Measurements from ENCODE around the gene OTP.

The OTP gene

DNA sequence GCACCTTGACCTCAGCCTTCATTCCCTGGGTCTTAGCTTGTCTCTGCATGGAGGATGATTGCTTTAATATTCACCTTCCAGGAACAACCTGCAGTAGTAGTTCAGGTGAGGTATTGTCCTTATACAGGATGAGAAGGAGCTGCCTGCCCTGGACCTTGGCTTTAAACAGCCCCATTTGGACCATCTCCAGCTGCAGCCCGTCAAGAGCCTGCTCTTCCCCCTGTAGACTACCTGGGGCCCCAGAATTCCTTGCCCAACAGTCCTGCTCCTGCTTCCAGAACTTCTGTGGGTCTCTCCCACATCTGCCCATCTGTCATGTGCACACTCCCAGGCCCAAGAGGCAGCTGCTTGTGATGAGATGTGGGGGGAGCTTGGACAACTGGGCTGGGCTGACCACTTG, 12.2 kb upstream of the OTP start:
- Histone ChIP-seq H2BK120ac (ENCODE audit: low read depth, low read length) (no peak overlapping the region), H3K27ac (ENCODE audit: low read length, poor library complexity, severe bottlenecking) (no peak overlapping the region), H4K91ac (ENCODE audit: low read length) (no peak overlapping the region), H3K9ac (ENCODE audit: low read length) (no peak overlapping the region), H3K36me3 (ENCODE audit: control insufficient read depth in 1 of 2, insufficient read depth in 2 of 2, low read depth in 1 of 2, low read length in 2 of 2) (no peaks in the 10 kb centered on the region), H3K9me3 (ENCODE audit: control insufficient read depth, low read length) (peaks cover 3% of the 10 kb centered on the region), H3K27me3 (ENCODE audit: control insufficient read depth in 1 of 2, insufficient read depth in 1 of 2, low read length in 2 of 2) (peaks cover 85% of the 10 kb centered on the region in 2 experiments), H2BK12ac (ENCODE audit: low read length in 2 of 2) (no peak overlapping the region), H2BK5ac (ENCODE audit: low read depth, low read length, poor library complexity, severe bottlenecking) (no peak overlapping the region), H2AK5ac (ENCODE audit: low read length, severe bottlenecking) (no peak overlapping the region), H3K14ac (ENCODE audit: low read length in 2 of 2) (no peak overlapping the region), H3K23ac (ENCODE audit: low read length in 2 of 2) (no peak overlapping the region), H3K79me1 (replicated peaks; ENCODE audit: low read length, poor library complexity, severe bottlenecking) (no peaks in the 10 kb centered on the region), H4K8ac (ENCODE audit: low read length) (no peak overlapping the region), H2BK15ac (ENCODE audit: low read depth, poor library complexity, severe bottlenecking) (no peak overlapping the region), H3K4me3 (ENCODE audit: insufficient read depth in 1 of 2, low read depth in 1 of 2, low read length in 2 of 2) (no peak overlapping the region), H3K4me1 (ENCODE audit: control insufficient read depth, insufficient read depth, low read depth, low read length) (peaks cover under 1% of the 10 kb centered on the region), H3K4ac (ENCODE audit: low read depth in 1 of 2, low read length in 2 of 2) (no peak overlapping the region), H3K18ac (ENCODE audit: low read depth in 1 of 2, low read length in 2 of 2) (no peak overlapping the region), H2AFZ (ENCODE audit: low read depth, low read length) (no peak overlapping the region), H3K4me2 (ENCODE audit: low read length, poor library complexity, severe bottlenecking) (no peak overlapping the region)
- 13% methylated on average over 1 of the region's 1 CpG for WGBS
- DNase-seq: no peak

- Histone ChIP-seq H3K4me3 (ENCODE audit: insufficient read depth in 1 of 2, low read depth in 1 of 2, low read length in 2 of 2) (no peak overlapping the region), H2BK5ac (ENCODE audit: low read depth, low read length, poor library complexity, severe bottlenecking) (no peak overlapping the region)
Observed at GRCh38 chr5:77649776-77650175, 11.3 kb upstream of the OTP start.

DNA sequence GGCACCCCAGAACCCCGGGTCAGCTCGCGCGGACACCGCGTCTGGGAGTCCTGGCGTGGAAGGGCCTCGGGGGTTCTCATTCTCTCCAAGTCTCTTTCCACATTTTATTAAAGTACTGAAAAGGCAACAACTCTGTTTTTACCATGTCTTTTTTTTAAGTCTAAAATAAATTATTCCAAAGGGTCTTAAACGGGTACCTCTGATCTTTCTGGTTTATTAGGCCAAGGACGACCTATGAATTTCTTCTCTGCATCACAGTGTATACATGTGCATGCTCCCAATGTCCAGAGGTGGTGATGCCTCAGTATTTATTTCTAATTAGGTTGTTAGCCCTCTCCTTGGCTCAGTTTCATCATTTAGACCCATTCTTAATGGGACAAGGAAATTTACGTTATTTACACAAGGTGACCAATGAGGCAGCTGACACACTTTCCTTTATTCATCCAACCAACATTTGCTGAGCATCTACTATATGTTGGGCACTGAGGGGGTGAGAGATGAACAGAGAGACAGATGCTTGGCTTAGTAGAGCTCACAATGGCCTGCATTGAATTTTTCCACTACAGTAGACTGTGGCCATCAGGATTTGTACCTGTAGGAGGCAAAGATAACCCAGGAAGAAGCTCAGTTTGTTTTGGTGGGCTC, 7.6 kb upstream of the OTP start:
- no peak overlapping the region for H3K27ac ChIP-seq (ENCODE audit: low read length, poor library complexity, severe bottlenecking)
- no peak overlapping the region for H4K8ac ChIP-seq (ENCODE audit: low read length)
- H3K4me2 ChIP-seq (ENCODE audit: low read length, poor library complexity, severe bottlenecking): peak overlapping the region; percentile 67
- H3K4ac ChIP-seq (ENCODE audit: low read depth in 1 of 2, low read length in 2 of 2): no peak overlapping the region
- H3K79me1 ChIP-seq (replicated peaks; ENCODE audit: low read length, poor library complexity, severe bottlenecking): no peaks in the 10 kb centered on the region
- H2BK12ac ChIP-seq (ENCODE audit: low read length in 2 of 2): no peak overlapping the region
- no peak overlapping the region for H2AK5ac ChIP-seq (ENCODE audit: low read length, severe bottlenecking)
- no peak overlapping the region for H3K18ac ChIP-seq (ENCODE audit: low read depth in 1 of 2, low read length in 2 of 2)
- DNase-seq: no peak
- no peak overlapping the region for H3K23ac ChIP-seq (ENCODE audit: low read length in 2 of 2)
- H2BK120ac ChIP-seq (ENCODE audit: low read depth, low read length): no peak overlapping the region
- no peak overlapping the region for H2AFZ ChIP-seq (ENCODE audit: low read depth, low read length)
- H3K36me3 ChIP-seq (ENCODE audit: control insufficient read depth in 1 of 2, insufficient read depth in 2 of 2, low read depth in 1 of 2, low read length in 2 of 2): no peaks in the 10 kb centered on the region
- H2BK5ac ChIP-seq (ENCODE audit: low read depth, low read length, poor library complexity, severe bottlenecking): no peak overlapping the region
- 36% methylated on average over 9 of the region's 11 CpGs for WGBS
- H3K9ac ChIP-seq (ENCODE audit: low read length): no peak overlapping the region
- H2BK15ac ChIP-seq (ENCODE audit: low read depth, poor library complexity, severe bottlenecking): no peak overlapping the region
- no peak overlapping the region for H3K4me3 ChIP-seq (ENCODE audit: insufficient read depth in 1 of 2, low read depth in 1 of 2, low read length in 2 of 2)
- peaks cover 3% of the 10 kb centered on the region for H3K9me3 ChIP-seq (ENCODE audit: control insufficient read depth, low read length)
- H3K14ac ChIP-seq (ENCODE audit: low read length in 2 of 2): no peak overlapping the region
- no peak overlapping the region for H4K91ac ChIP-seq (ENCODE audit: low read length)
- H3K4me1 ChIP-seq (ENCODE audit: control insufficient read depth, insufficient read depth, low read depth, low read length): peaks cover 7% of the 10 kb centered on the region
- peaks cover 92 to 97% of the 10 kb centered on the region in 2 experiments for H3K27me3 ChIP-seq (ENCODE audit: control insufficient read depth in 1 of 2, insufficient read depth in 1 of 2, low read length in 2 of 2)

More at GRCh38 chr5:77649776-77650175, 11.3 kb upstream of the OTP start:
- no peak overlapping the region for H2BK120ac ChIP-seq (ENCODE audit: low read depth, low read length)
- no peak overlapping the region for H3K27ac ChIP-seq (ENCODE audit: low read length, poor library complexity, severe bottlenecking)
- H3K4me2 ChIP-seq (ENCODE audit: low read length, poor library complexity, severe bottlenecking): no peak overlapping the region
- no peak for DNase-seq
- no peak overlapping the region for H2AFZ ChIP-seq (ENCODE audit: low read depth, low read length)
- no peak overlapping the region for H3K9ac ChIP-seq (ENCODE audit: low read length)
- no peaks in the 10 kb centered on the region for H3K79me1 ChIP-seq (replicated peaks; ENCODE audit: low read length, poor library complexity, severe bottlenecking)
- H3K18ac ChIP-seq (ENCODE audit: low read depth in 1 of 2, low read length in 2 of 2): no peak overlapping the region
- no peak overlapping the region for H3K23ac ChIP-seq (ENCODE audit: low read length in 2 of 2)
- peaks cover 3% of the 10 kb centered on the region for H3K9me3 ChIP-seq (ENCODE audit: control insufficient read depth, low read length)
- H3K4ac ChIP-seq (ENCODE audit: low read depth in 1 of 2, low read length in 2 of 2): no peak overlapping the region
- H3K36me3 ChIP-seq (ENCODE audit: control insufficient read depth in 1 of 2, insufficient read depth in 2 of 2, low read depth in 1 of 2, low read length in 2 of 2): no peaks in the 10 kb centered on the region
- 94% methylated on average over 2 of the region's 2 CpGs for WGBS
- H3K4me1 ChIP-seq (ENCODE audit: control insufficient read depth, insufficient read depth, low read depth, low read length): peaks cover 4% of the 10 kb centered on the region
- no peak overlapping the region for H2BK12ac ChIP-seq (ENCODE audit: low read length in 2 of 2)
- H3K14ac ChIP-seq (ENCODE audit: low read length in 2 of 2): no peak overlapping the region
- H4K8ac ChIP-seq (ENCODE audit: low read length): no peak overlapping the region
- H2AK5ac ChIP-seq (ENCODE audit: low read length, severe bottlenecking): no peak overlapping the region
- no peak overlapping the region for H2BK15ac ChIP-seq (ENCODE audit: low read depth, poor library complexity, severe bottlenecking)
- H4K91ac ChIP-seq (ENCODE audit: low read length): no peak overlapping the region
- peaks cover 88 to 92% of the 10 kb centered on the region in 2 experiments for H3K27me3 ChIP-seq (ENCODE audit: control insufficient read depth in 1 of 2, insufficient read depth in 1 of 2, low read length in 2 of 2)

DNA sequence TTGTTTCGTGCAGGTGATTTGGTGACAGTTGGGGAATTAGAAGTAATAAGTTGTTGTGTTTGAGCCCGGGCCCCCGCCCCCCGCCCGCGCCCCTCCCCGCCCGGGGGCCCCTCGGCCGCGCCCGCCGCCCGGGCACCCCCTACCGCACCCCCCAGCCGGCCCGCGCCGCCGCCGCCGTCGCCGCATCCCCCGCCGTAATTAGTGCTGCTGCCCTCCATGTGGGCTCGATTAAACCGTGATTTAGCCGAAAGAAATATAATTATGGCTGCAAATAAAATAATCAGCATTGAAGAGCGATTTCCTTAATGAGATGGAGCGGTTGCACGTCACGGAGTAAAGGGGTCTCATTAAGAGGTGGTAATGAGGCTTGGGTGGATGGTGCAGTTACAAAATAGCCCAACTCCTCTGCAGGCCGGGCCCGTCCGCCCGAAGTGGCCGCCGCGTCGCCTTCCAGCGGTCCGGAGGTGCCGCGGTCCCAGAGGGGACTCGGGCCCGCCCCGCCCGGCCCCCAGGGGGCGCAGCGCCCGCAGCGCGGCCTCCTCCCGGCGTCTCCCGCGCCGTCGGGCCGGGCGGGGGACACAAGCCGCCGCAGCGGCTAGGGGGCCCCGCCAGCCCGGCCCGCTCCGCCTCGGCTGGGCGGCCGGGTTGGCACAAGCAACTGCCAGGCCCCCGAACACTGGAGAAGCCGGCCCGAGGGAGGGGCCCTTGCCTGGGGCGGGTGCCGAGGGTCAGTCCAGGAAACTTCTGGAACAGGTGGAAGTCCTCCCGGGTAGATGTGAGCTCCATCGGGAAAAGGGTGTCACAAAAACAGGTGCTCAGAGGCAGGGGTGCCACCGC, 6.9 kb upstream of the OTP start:
- no peak overlapping the region for H3K9ac ChIP-seq (ENCODE audit: low read length)
- H3K27ac ChIP-seq (ENCODE audit: low read length, poor library complexity, severe bottlenecking): no peak overlapping the region
- peaks cover 3% of the 10 kb centered on the region for H3K9me3 ChIP-seq (ENCODE audit: control insufficient read depth, low read length)
- no peak overlapping the region for H3K4ac ChIP-seq (ENCODE audit: low read depth in 1 of 2, low read length in 2 of 2)
- WGBS: 2% methylated on average over 70 of the region's 80 CpGs
- H2BK120ac ChIP-seq (ENCODE audit: low read depth, low read length): no peak overlapping the region
- no peak overlapping the region for H2AFZ ChIP-seq (ENCODE audit: low read depth, low read length)
- H3K36me3 ChIP-seq (ENCODE audit: control insufficient read depth in 1 of 2, insufficient read depth in 2 of 2, low read depth in 1 of 2, low read length in 2 of 2): no peaks in the 10 kb centered on the region
- H2BK15ac ChIP-seq (ENCODE audit: low read depth, poor library complexity, severe bottlenecking): no peak overlapping the region
- peaks cover 12% of the 10 kb centered on the region for H3K4me1 ChIP-seq (ENCODE audit: control insufficient read depth, insufficient read depth, low read depth, low read length)
- peaks cover 92 to 97% of the 10 kb centered on the region in 2 experiments for H3K27me3 ChIP-seq (ENCODE audit: control insufficient read depth in 1 of 2, insufficient read depth in 1 of 2, low read length in 2 of 2)
- H2BK12ac ChIP-seq (ENCODE audit: low read length in 2 of 2): no peak overlapping the region
- no peaks in the 10 kb centered on the region for H3K79me1 ChIP-seq (replicated peaks; ENCODE audit: low read length, poor library complexity, severe bottlenecking)
- H2AK5ac ChIP-seq (ENCODE audit: low read length, severe bottlenecking): no peak overlapping the region
- H4K8ac ChIP-seq (ENCODE audit: low read length): no peak overlapping the region
- H3K4me2 ChIP-seq (ENCODE audit: low read length, poor library complexity, severe bottlenecking): peak overlapping the region; percentile 67
- peak; percentile 12 for DNase-seq
- H3K4me3 ChIP-seq (ENCODE audit: insufficient read depth in 1 of 2, low read depth in 1 of 2, low read length in 2 of 2): peak overlapping the region in 1 of 2 experiments; percentile 56
- no peak overlapping the region for H2BK5ac ChIP-seq (ENCODE audit: low read depth, low read length, poor library complexity, severe bottlenecking)
- no peak overlapping the region for H3K23ac ChIP-seq (ENCODE audit: low read length in 2 of 2)
- H3K18ac ChIP-seq (ENCODE audit: low read depth in 1 of 2, low read length in 2 of 2): no peak overlapping the region
- H4K91ac ChIP-seq (ENCODE audit: low read length): no peak overlapping the region
- no peak overlapping the region for H3K14ac ChIP-seq (ENCODE audit: low read length in 2 of 2)
